K562 treated with DMSO at 1 percent for 48 hours (cell line): ENCODE results near the gene RAD54L2. TPM values are rescaled to one million over a fixed set of nuclear protein-coding genes. Genes with fewer than 3 reads are reported as not detected.

Experiments used
- total RNA-seq: library from RNA; unstranded; fragments of 300-600 nt; gene quantifications from 2 replicates; pipeline ENCODE4 v1.2.3, GENCODE V29; 2022; ENCODE audit warnings: low replicate concordance; ENCODE audit errors: extremely low read depth

RAD54L2 gene, protein sequence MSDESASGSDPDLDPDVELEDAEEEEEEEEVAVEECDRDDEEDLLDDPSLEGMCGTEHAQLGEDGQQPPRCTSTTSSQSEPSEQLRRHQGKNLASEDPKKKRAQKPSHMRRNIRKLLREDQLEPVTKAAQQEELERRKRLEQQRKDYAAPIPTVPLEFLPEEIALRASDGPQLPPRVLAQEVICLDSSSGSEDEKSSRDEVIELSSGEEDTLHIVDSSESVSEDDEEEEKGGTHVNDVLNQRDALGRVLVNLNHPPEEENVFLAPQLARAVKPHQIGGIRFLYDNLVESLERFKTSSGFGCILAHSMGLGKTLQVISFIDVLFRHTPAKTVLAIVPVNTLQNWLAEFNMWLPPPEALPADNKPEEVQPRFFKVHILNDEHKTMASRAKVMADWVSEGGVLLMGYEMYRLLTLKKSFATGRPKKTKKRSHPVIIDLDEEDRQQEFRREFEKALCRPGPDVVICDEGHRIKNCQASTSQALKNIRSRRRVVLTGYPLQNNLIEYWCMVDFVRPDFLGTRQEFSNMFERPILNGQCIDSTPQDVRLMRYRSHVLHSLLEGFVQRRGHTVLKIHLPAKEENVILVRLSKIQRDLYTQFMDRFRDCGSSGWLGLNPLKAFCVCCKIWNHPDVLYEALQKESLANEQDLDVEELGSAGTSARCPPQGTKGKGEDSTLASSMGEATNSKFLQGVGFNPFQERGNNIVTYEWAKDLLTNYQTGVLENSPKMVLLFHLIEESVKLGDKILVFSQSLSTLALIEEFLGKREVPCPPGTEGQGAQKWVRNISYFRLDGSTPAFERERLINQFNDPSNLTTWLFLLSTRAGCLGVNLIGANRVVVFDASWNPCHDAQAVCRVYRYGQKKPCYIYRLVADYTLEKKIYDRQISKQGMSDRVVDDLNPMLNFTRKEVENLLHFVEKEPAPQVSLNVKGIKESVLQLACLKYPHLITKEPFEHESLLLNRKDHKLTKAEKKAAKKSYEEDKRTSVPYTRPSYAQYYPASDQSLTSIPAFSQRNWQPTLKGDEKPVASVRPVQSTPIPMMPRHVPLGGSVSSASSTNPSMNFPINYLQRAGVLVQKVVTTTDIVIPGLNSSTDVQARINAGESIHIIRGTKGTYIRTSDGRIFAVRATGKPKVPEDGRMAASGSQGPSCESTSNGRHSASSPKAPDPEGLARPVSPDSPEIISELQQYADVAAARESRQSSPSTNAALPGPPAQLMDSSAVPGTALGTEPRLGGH (N-terminal part only)
- total RNA-seq: not detected in 2 replicates

DNA sequence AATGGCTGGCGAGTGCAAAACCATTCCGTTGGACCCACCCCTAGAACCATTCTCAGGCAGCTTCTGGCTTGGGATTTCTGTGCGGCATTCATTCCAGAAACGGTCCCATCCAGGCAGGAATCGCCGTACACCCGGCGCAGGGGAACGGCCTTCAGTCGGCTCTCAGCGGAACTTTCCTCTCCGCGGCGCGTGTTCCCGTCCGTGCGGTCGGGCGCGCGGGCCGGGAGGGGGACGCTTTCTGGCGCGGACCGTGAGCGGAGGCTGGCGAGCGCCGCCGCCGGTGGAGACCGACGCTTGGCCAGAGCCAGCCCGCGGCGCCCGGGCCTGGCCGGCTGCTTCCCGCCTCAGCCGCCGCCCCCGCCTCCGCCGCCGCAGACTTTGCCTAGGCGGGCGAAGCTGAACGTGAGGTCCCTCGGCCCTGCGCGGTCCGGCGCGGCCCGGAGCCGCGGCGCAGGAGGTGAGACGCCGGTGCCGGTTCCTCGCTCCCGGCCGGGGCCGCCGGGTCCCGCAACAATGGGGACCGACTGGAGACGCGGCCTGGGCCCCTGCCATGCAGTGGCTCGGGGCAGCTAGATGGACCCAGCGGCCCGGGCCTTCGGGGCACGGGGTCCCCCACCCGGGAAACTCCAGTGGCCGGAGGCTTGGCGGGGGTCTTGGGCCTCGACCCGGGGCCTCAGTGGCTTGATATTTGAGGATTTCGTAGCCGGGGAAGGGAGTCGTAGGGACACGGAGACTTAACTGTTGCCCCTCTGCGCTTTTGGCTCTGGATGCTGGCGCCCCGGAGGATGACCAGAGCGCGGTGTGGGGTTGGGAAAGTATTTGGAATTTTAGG, at the start of gene RAD54L2:
RAD54L2 (plus strand) TSS at position 261 of the 832 bp plus-strand sequence. CDS start 51,702 bp downstream, outside the sequence.

Other genes with a start within 250 kb of the RAD54L2 start
- gene MANF, start 153.4 kb upstream of the RAD54L2 start, total RNA-seq: not detected in 2 replicates
- not detected in 2 replicates for gene RBM15B, start 147.4 kb upstream of the RAD54L2 start, total RNA-seq
- gene DCAF1, start 38.7 kb upstream of the RAD54L2 start, total RNA-seq: not detected in 2 replicates
- not detected in 2 replicates for gene TEX264, start 132.5 kb downstream of the RAD54L2 start, total RNA-seq
- not detected in 2 replicates for gene GRM2, start 168.3 kb downstream of the RAD54L2 start, total RNA-seq
- not detected in 2 replicates for gene IQCF6, start 240.5 kb downstream of the RAD54L2 start, total RNA-seq